ENCODE measurements around the gene DSE.

The DSE gene

DNA sequence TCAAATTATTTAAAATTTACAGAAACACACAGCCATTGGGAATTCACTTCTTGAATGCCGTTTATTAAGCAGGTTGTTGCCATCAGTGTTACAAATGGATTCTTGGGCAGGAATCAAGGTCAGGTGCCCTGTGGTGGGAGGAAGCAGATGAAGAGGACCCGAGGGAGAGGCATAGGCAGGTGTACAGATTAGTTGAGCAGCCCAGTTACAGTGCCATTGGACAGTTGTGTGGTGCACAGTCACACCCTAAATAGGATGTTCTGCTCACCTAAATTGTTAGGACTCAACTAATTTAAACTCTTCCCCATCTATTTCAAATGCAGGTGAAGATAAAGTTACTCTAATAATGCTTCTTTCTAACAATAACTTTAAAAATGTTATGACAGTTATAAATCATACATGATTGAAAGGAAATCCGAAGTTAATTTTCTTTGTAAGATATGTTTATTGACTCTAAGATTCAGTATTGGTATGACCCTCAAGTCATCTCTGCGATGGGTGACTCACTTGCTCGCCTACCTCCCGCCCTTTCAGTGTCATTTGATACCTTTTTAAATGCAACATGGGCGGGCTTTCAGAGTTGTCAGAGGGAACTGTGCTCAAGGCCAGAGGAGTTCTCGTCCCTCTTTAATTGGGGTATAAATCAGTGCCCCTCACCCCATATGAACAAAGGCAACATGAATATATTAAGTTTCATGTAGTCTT lies 35.1 kb downstream of the DSE start:
- peaks cover 3 to 7% of the 10 kb centered on the region in 2 experiments for H3K36me3 ChIP-seq (ENCODE audit: control insufficient read depth in 1 of 2, insufficient read depth in 2 of 2, low read depth in 1 of 2, low read length in 2 of 2)
- peak overlapping the region in 1 of 2 experiments; percentile 73 for H3K4me3 ChIP-seq (ENCODE audit: insufficient read depth in 1 of 2, low read depth in 1 of 2, low read length in 2 of 2)
- H3K23ac ChIP-seq (ENCODE audit: low read length in 2 of 2): no peak overlapping the region
- no peak overlapping the region for H3K14ac ChIP-seq (ENCODE audit: low read length in 2 of 2)
- H2BK120ac ChIP-seq (ENCODE audit: low read depth, low read length): no peak overlapping the region
- H2BK12ac ChIP-seq (ENCODE audit: low read length in 2 of 2): no peak overlapping the region
- H4K8ac ChIP-seq (ENCODE audit: low read length): no peak overlapping the region
- no peak overlapping the region for H2BK15ac ChIP-seq (ENCODE audit: low read depth, poor library complexity, severe bottlenecking)
- H3K27me3 ChIP-seq (ENCODE audit: control insufficient read depth in 1 of 2, insufficient read depth in 1 of 2, low read length in 2 of 2): no peaks in the 10 kb centered on the region
- H4K91ac ChIP-seq (ENCODE audit: low read length): no peak overlapping the region
- no peak overlapping the region for H2BK5ac ChIP-seq (ENCODE audit: low read depth, low read length, poor library complexity, severe bottlenecking)
- H2AFZ ChIP-seq (ENCODE audit: low read depth, low read length): no peak overlapping the region
- no peaks in the 10 kb centered on the region for H3K9me3 ChIP-seq (ENCODE audit: control insufficient read depth, low read length)
- 67% methylated on average over 6 of the region's 8 CpGs for WGBS
- peak overlapping the region; percentile 24 for H3K27ac ChIP-seq (ENCODE audit: low read length, poor library complexity, severe bottlenecking)
- DNase-seq: no peak
- H2AK5ac ChIP-seq (ENCODE audit: low read length, severe bottlenecking): no peak overlapping the region
- H3K4me1 ChIP-seq (ENCODE audit: control insufficient read depth, insufficient read depth, low read depth, low read length): peaks cover 7% of the 10 kb centered on the region
- H3K18ac ChIP-seq (ENCODE audit: low read depth in 1 of 2, low read length in 2 of 2): no peak overlapping the region
- H3K9ac ChIP-seq (ENCODE audit: low read length): peak overlapping the region; percentile 83
- H3K4ac ChIP-seq (ENCODE audit: low read depth in 1 of 2, low read length in 2 of 2): no peak overlapping the region
- peaks cover 19% of the 10 kb centered on the region for H3K79me1 ChIP-seq (replicated peaks; ENCODE audit: low read length, poor library complexity, severe bottlenecking)
- no peak overlapping the region for H3K4me2 ChIP-seq (ENCODE audit: low read length, poor library complexity, severe bottlenecking)

DNA sequence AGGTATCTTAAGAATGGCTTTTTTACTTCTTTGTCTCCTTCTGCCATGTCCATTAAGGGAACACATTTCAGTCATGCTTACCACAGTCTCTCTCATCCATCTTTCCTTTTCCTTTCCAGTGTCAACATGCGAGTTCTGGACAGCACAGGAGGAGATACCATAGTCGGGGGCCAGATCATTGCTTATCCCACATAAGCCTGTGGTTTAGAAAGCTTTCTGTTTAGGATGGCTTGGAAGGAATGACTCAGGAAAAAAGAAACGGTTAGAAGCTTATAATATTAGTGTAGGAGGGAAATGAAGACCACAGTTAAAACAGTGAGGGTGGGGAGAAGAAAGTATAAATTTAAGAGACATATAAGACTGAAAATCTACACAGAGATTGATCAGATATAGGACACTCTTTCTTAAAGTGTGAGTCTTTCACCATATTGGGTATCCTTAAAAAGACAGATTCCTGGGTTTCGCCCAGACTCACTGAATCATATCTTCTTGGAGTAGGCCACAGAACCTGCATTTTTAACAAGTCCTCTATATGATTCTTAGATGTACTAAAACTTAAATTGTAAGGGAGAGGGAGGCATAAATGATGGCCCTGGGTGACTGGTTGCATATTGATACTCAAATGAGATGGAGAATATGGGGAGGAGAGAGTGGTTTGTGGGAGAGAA lies 36.1 kb downstream of the DSE start:
- Histone ChIP-seq H3K36me3 (ENCODE audit: control insufficient read depth in 1 of 2, insufficient read depth in 2 of 2, low read depth in 1 of 2, low read length in 2 of 2) (peaks cover 3 to 7% of the 10 kb centered on the region in 2 experiments), H3K27me3 (ENCODE audit: control insufficient read depth in 1 of 2, insufficient read depth in 1 of 2, low read length in 2 of 2) (no peaks in the 10 kb centered on the region), H3K4ac (ENCODE audit: low read depth in 1 of 2, low read length in 2 of 2) (no peak overlapping the region), H2AFZ (ENCODE audit: low read depth, low read length) (no peak overlapping the region), H3K23ac (ENCODE audit: low read length in 2 of 2) (no peak overlapping the region), H3K27ac (ENCODE audit: low read length, poor library complexity, severe bottlenecking) (no peak overlapping the region), H4K91ac (ENCODE audit: low read length) (no peak overlapping the region), H3K4me2 (ENCODE audit: low read length, poor library complexity, severe bottlenecking) (no peak overlapping the region), H3K79me1 (replicated peaks; ENCODE audit: low read length, poor library complexity, severe bottlenecking) (peaks cover 19% of the 10 kb centered on the region), H2BK15ac (ENCODE audit: low read depth, poor library complexity, severe bottlenecking) (no peak overlapping the region), H2BK5ac (ENCODE audit: low read depth, low read length, poor library complexity, severe bottlenecking) (no peak overlapping the region), H3K18ac (ENCODE audit: low read depth in 1 of 2, low read length in 2 of 2) (no peak overlapping the region), H2AK5ac (ENCODE audit: low read length, severe bottlenecking) (no peak overlapping the region), H2BK12ac (ENCODE audit: low read length in 2 of 2) (no peak overlapping the region), H3K9ac (ENCODE audit: low read length) (peak overlapping the region; percentile 58), H4K8ac (ENCODE audit: low read length) (no peak overlapping the region), H2BK120ac (ENCODE audit: low read depth, low read length) (no peak overlapping the region), H3K4me3 (ENCODE audit: insufficient read depth in 1 of 2, low read depth in 1 of 2, low read length in 2 of 2) (peak overlapping the region in 1 of 2 experiments; percentile 73), H3K9me3 (ENCODE audit: control insufficient read depth, low read length) (no peaks in the 10 kb centered on the region), H3K4me1 (ENCODE audit: control insufficient read depth, insufficient read depth, low read depth, low read length) (peaks cover 9% of the 10 kb centered on the region), H3K14ac (ENCODE audit: low read length in 2 of 2) (no peak overlapping the region)
- 57% methylated on average over 4 of the region's 4 CpGs for WGBS
- DNase-seq: peak; percentile 85

DNA sequence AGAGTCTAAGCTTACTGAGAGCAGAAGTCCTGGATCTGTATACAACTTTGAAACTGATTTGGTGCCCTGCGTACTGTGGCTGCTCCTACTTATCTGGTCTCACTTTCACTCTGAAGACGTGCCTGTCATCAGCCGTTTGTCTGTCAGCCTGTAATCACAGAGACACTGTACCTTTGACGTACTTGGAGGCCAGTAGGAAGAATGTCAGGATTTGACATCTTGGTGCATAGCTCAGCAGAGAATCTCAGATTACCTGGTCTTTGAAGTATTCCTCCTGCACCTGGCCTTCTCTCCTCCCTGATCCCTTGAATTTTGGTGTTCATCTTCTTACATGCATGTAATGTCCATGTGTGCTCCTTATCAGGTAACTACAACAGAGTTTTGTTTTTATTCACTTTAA lies 37.7 kb downstream of the DSE start:
- no peak overlapping the region for H3K4ac ChIP-seq (ENCODE audit: low read depth in 1 of 2, low read length in 2 of 2)
- no peak overlapping the region for H3K23ac ChIP-seq (ENCODE audit: low read length in 2 of 2)
- no peak for DNase-seq
- no peak overlapping the region for H2AFZ ChIP-seq (ENCODE audit: low read depth, low read length)
- H2BK15ac ChIP-seq (ENCODE audit: low read depth, poor library complexity, severe bottlenecking): no peak overlapping the region
- H4K91ac ChIP-seq (ENCODE audit: low read length): no peak overlapping the region
- peak overlapping the region in 1 of 2 experiments; percentile 20 for H3K14ac ChIP-seq (ENCODE audit: low read length in 2 of 2)
- H3K4me3 ChIP-seq (ENCODE audit: insufficient read depth in 1 of 2, low read depth in 1 of 2, low read length in 2 of 2): no peak overlapping the region
- no peak overlapping the region for H4K8ac ChIP-seq (ENCODE audit: low read length)
- whole genome bisulfite sequencing: 88% methylated on average over 4 of the region's 4 CpGs
- no peak overlapping the region for H2AK5ac ChIP-seq (ENCODE audit: low read length, severe bottlenecking)
- H3K9ac ChIP-seq (ENCODE audit: low read length): no peak overlapping the region
- H3K36me3 ChIP-seq (ENCODE audit: control insufficient read depth in 1 of 2, insufficient read depth in 2 of 2, low read depth in 1 of 2, low read length in 2 of 2): peaks cover 3 to 7% of the 10 kb centered on the region in 2 experiments
- no peak overlapping the region for H3K18ac ChIP-seq (ENCODE audit: low read depth in 1 of 2, low read length in 2 of 2)
- no peaks in the 10 kb centered on the region for H3K9me3 ChIP-seq (ENCODE audit: control insufficient read depth, low read length)
- no peak overlapping the region for H2BK5ac ChIP-seq (ENCODE audit: low read depth, low read length, poor library complexity, severe bottlenecking)
- peaks cover 24% of the 10 kb centered on the region for H3K79me1 ChIP-seq (replicated peaks; ENCODE audit: low read length, poor library complexity, severe bottlenecking)
- no peaks in the 10 kb centered on the region for H3K27me3 ChIP-seq (ENCODE audit: control insufficient read depth in 1 of 2, insufficient read depth in 1 of 2, low read length in 2 of 2)
- H3K27ac ChIP-seq (ENCODE audit: low read length, poor library complexity, severe bottlenecking): no peak overlapping the region
- H2BK12ac ChIP-seq (ENCODE audit: low read length in 2 of 2): no peak overlapping the region
- H3K4me1 ChIP-seq (ENCODE audit: control insufficient read depth, insufficient read depth, low read depth, low read length): peaks cover 11% of the 10 kb centered on the region
- H3K4me2 ChIP-seq (ENCODE audit: low read length, poor library complexity, severe bottlenecking): no peak overlapping the region
- H2BK120ac ChIP-seq (ENCODE audit: low read depth, low read length): no peak overlapping the region

DNA sequence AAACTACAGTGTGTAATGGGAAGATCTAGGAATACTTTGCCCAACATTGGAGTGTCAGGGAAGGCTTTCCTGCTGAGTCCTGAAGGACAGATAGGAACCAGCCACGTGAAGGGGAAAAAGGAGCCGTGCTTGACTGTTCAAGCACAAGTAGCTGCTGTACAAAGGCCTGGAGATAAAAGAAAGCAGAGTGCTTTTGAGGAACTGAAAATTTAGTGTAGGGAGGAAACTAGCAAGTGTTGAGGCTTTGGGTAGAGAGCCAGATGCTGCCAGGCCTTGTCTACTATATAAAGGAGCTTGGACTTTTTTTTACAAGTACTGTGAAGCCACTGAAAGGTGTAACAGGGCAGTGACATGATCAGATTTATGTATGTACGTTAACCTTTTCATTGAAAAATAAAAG lies 39.0 kb downstream of the DSE start:
- Histone ChIP-seq H3K18ac (ENCODE audit: low read depth in 1 of 2, low read length in 2 of 2) (no peak overlapping the region), H4K8ac (ENCODE audit: low read length) (no peak overlapping the region), H3K4me3 (ENCODE audit: insufficient read depth in 1 of 2, low read depth in 1 of 2, low read length in 2 of 2) (no peak overlapping the region), H3K27ac (ENCODE audit: low read length, poor library complexity, severe bottlenecking) (no peak overlapping the region), H2BK120ac (ENCODE audit: low read depth, low read length) (no peak overlapping the region), H3K23ac (ENCODE audit: low read length in 2 of 2) (no peak overlapping the region), H3K4ac (ENCODE audit: low read depth in 1 of 2, low read length in 2 of 2) (no peak overlapping the region), H3K36me3 (ENCODE audit: control insufficient read depth in 1 of 2, insufficient read depth in 2 of 2, low read depth in 1 of 2, low read length in 2 of 2) (peaks cover 3 to 7% of the 10 kb centered on the region in 2 experiments), H2BK15ac (ENCODE audit: low read depth, poor library complexity, severe bottlenecking) (no peak overlapping the region), H2AFZ (ENCODE audit: low read depth, low read length) (no peak overlapping the region), H2AK5ac (ENCODE audit: low read length, severe bottlenecking) (no peak overlapping the region), H3K9me3 (ENCODE audit: control insufficient read depth, low read length) (no peaks in the 10 kb centered on the region), H3K14ac (ENCODE audit: low read length in 2 of 2) (no peak overlapping the region), H3K27me3 (ENCODE audit: control insufficient read depth in 1 of 2, insufficient read depth in 1 of 2, low read length in 2 of 2) (no peaks in the 10 kb centered on the region), H2BK12ac (ENCODE audit: low read length in 2 of 2) (no peak overlapping the region), H3K4me2 (ENCODE audit: low read length, poor library complexity, severe bottlenecking) (no peak overlapping the region), H3K9ac (ENCODE audit: low read length) (no peak overlapping the region), H4K91ac (ENCODE audit: low read length) (no peak overlapping the region), H2BK5ac (ENCODE audit: low read depth, low read length, poor library complexity, severe bottlenecking) (no peak overlapping the region), H3K4me1 (ENCODE audit: control insufficient read depth, insufficient read depth, low read depth, low read length) (peaks cover 12% of the 10 kb centered on the region), H3K79me1 (replicated peaks; ENCODE audit: low read length, poor library complexity, severe bottlenecking) (peaks cover 23% of the 10 kb centered on the region)
- DNase-seq: no peak
- WGBS: 94% methylated on average over 2 of the region's 3 CpGs

All from mesenchymal stem cell (in vitro differentiated cells and primary cell).